Cardiac muscle cell (in vitro differentiated cells and primary cell): ENCODE data around the gene RNF168. TPM values are rescaled to one million over a fixed set of nuclear protein-coding genes. Genes with fewer than 3 reads are reported as not detected.
"Not testable (repeated sequence)": the region's sequence is repeated elsewhere in the genome, so short reads cannot be mapped to it uniquely, and the experiment has no call there.

ENCODE experiments used
- DNase-seq, 2 donors: peaks; one replicate each; pipeline versions ENCODE4 v3.0.0 to v3.0.0-alpha.2; 2010 to 2017; ENCODE audit warnings: low read depth in 1 of 2, low spot score in 1 of 2
- H3K27ac ChIP-seq: fragments of 200-600 bp; sonication (generic); 2 replicates; pipeline ENCODE4 v1.5.1; 2016
- H3K27me3 ChIP-seq: fragments of 200-600 bp; sonication (generic); 2 replicates; pipeline ENCODE4 v1.6.0; 2016; ENCODE audit warnings: control low read depth
- H3K36me3 ChIP-seq: fragments of 200-600 bp; sonication (generic); 2 replicates; pipeline ENCODE4 v1.5.1; 2016; ENCODE audit warnings: control low read depth
- H3K4me1 ChIP-seq: fragments of 200-600 bp; sonication (generic); 2 replicates; pipeline ENCODE4 v1.8.1; 2017; ENCODE audit warnings: low read depth, mild to moderate bottlenecking, mixed run types
- H3K4me3 ChIP-seq: fragments of 200-600 bp; sonication (generic); 2 replicates; pipeline ENCODE4 v1.5.1; 2016; ENCODE audit warnings: mild to moderate bottlenecking
- H3K9me3 ChIP-seq: fragments of 200-600 bp; sonication (generic); 2 replicates; pipeline ENCODE4 v1.5.1; 2017; ENCODE audit warnings: low read depth, mild to moderate bottlenecking, control low read depth
- CTCF ChIP-seq: IDR thresholded peaks from 2 replicates; pipeline ENCODE4 v1.5.1; 2012; ENCODE audit warnings: low read depth, mild to moderate bottlenecking, low read length
- polyA plus RNA-seq: library from polyadenylated mRNA; unstranded; fragments of >200 nt; fragmentation: Nextera tagmentation; extraction: Ambion mirVana; gene quantifications from 2 replicates; pipeline ENCODE4 v1.2.1, GENCODE V29; 2016
- total RNA-seq: library from RNA; depleted of rRNA; stranded (reverse); fragments of >200 nt; gene quantifications from 2 replicates; pipeline ENCODE4 v1.2.3, GENCODE V29; 2016

Gene RNF168
- total and polyA plus RNA-seq, 2 experiments from 2014 or later, result 9.9 to 19.0 TPM

- no peaks in the 10 kb centered on the region for H3K36me3 ChIP-seq
- TF ChIP-seq CTCF, result peak; percentile 64
- no peaks in the 10 kb centered on the region for H3K9me3 ChIP-seq
- H3K27me3 ChIP-seq, result no peaks in the 10 kb centered on the region
- DNase-seq, result peak; percentile 72 to 86
- no peaks in the 10 kb centered on the region for H3K4me1 ChIP-seq
- H3K4me3 ChIP-seq, result peak overlapping the region; percentile 8
- no peak overlapping the region for H3K27ac ChIP-seq
Observed at GRCh38 chr3:196528639-196529233, 25.2 kb upstream of the RNF168 start.

GRCh38 chr3:196525141-196525540 is 21.6 kb upstream of the RNF168 start:
- TF ChIP-seq CTCF, result no peak
- no peaks in the 10 kb centered on the region for H3K36me3 ChIP-seq
- no peaks in the 10 kb centered on the region for H3K4me1 ChIP-seq
- H3K9me3 ChIP-seq, result no peaks in the 10 kb centered on the region
- no peak for DNase-seq
- H3K27me3 ChIP-seq, result no peaks in the 10 kb centered on the region
- H3K4me3 ChIP-seq, result no peak overlapping the region
- H3K27ac ChIP-seq, result no peak overlapping the region

- Histone ChIP-seq H3K27ac (no peak overlapping the region), H3K27me3 (no peaks in the 10 kb centered on the region), H3K9me3 (peaks cover 1% of the 10 kb centered on the region), H3K4me1 (no peaks in the 10 kb centered on the region), H3K4me3 (no peak overlapping the region), H3K36me3 (no peaks in the 10 kb centered on the region)
- no peak for DNase-seq
- TF ChIP-seq CTCF, result peak; percentile 19
Observed at GRCh38 chr3:196524527-196524926, 21.0 kb upstream of the RNF168 start.

GRCh38 chr3:196523841-196524240 is 20.3 kb upstream of the RNF168 start:
- DNase-seq, result no peak
- Histone ChIP-seq H3K4me1 (no peaks in the 10 kb centered on the region), H3K36me3 (no peaks in the 10 kb centered on the region), H3K27ac (no peak overlapping the region), H3K9me3 (peaks cover 3% of the 10 kb centered on the region), H3K27me3 (no peaks in the 10 kb centered on the region), H3K4me3 (no peak overlapping the region)
- no peak for TF ChIP-seq CTCF

GRCh38 chr3:196521291-196521690 is 17.7 kb upstream of the RNF168 start:
- not testable (repeated sequence) for H3K9me3 ChIP-seq, H3K27ac ChIP-seq, DNase-seq, H3K36me3 ChIP-seq, H3K4me1 ChIP-seq, H3K27me3 ChIP-seq, H3K4me3 ChIP-seq

- no peak for DNase-seq
- H3K36me3 ChIP-seq, result no peaks in the 10 kb centered on the region
Observed at GRCh38 chr3:196519718-196520082, 16.1 kb upstream of the RNF168 start.

More at GRCh38 chr3:196519718-196520082, 16.1 kb upstream of the RNF168 start:
- Histone ChIP-seq H3K27me3 (no peaks in the 10 kb centered on the region), H3K27ac (no peak overlapping the region), H3K9me3 (peaks cover 3% of the 10 kb centered on the region), H3K4me3 (no peak overlapping the region), H3K4me1 (no peaks in the 10 kb centered on the region)
- no peak for TF ChIP-seq CTCF
